HG02970 (cell line): ENCODE measurements around the gene BRAT1.
"Not testable (repeated sequence)": the region's sequence is repeated elsewhere in the genome, so short reads cannot be mapped to it uniquely, and the experiment has no call there.

Experiments used
- ATAC-seq: cut with Tn5 transposase; IDR thresholded peaks from one replicate; pipeline ENCODE4 v1.9.1; 2021; ENCODE audit warnings: mild to moderate bottlenecking, moderate library complexity, moderate number of reproducible peaks; ENCODE audit not compliant: unreplicated experiment, low FRiP score

Gene BRAT1

GRCh38 chr7:2566348-2566889 is 11.1 kb upstream of the BRAT1 start:
- ATAC-seq: no peak

DNA sequence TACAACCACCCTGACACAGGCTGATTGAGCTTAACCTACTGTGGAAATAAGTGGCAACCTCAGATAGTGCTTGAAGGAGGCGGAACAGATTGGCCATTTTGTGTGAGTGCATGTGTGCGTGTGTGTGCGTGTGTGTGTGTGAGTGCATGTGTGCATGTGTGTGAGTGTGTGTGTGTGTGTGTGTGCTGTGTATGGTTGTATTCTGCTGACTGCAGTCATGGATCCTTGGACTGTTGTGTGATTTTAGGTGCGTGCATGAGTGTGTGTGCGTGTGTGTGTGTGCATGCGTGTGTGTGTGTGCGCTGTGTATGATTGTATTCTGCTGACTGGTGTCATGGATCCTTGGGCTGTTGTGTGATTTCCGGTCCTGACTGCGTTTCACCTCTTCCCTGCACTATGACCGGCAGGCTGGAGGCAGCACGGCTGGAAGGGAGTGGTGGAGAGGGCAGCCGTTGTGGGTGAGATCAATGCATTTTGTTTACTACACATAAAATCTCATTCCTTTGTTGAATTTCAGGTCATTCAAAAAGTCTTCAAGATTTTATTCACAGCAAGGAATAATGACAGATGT is 9.7 kb upstream of the BRAT1 start:
- no peak for ATAC-seq

GRCh38 chr7:2563955-2564354 is 8.6 kb upstream of the BRAT1 start:
- not testable (repeated sequence) for ATAC-seq

GRCh38 chr7:2559283-2559950 is 4.1 kb upstream of the BRAT1 start:
- peak; percentile 8 for ATAC-seq

DNA sequence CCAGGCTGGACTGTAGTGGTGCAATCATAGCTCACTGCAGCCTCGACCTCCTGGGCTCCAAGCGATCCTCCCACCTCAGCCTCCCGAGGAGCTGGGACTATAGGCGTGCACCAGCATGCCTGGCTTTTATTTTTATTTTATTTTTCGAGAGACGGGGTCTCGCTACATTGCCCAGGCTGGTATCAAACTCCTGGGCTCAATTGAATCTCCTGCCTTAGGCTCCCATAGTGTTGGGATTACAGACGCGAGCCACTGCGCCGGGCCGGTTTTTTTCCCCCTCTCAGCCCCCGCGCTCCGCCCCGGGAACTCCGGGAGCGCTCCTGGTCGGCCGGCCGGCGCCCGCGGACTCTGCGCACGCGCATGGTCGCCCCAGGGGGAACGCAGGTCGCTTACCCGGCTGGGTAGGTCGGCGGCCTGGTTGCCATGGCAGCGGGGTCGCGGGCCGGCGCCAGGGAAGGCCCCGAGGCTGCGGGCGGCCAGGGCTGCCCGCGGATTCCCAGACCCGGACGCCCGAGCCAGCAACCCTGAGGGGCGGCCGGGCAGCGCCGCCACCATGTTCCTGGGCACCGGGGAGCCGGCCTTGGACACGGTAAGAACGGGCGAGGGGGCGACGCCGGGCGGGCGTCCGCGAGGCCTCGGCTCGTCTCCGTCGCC is 3.4 kb upstream of the BRAT1 start, which contains the start of gene IQCE:
Gene IQCE (plus strand): TSS at position 351 of the 654 bp plus-strand sequence. CDS start 203 bp downstream, at position 554.
- peak; percentile 53 for ATAC-seq

GRCh38 chr7:2554661-2555111 is 638 bp downstream of the BRAT1 start:
- no peak for ATAC-seq

GRCh38 chr7:2553831-2554581 is 1.3 kb downstream of the BRAT1 start:
- no peak for ATAC-seq

DNA sequence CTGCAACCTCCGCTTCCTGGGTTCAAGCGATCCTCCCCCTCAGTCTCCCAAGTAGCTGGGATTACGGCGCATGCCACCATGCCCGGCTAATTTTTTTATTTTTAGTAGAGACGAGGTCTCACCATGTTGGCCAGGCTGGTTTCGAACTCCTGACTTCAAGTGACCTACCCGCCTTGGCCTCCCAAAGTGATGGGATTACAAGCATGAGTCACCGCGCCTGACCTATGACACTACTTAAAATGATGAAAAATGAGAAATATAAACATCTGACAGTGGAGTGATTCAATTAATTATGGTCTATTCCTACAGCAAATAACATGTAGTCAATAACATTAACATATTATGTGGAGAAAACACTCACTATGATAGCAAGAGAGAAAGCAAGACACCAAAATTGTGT is 2.2 kb downstream of the BRAT1 start:
- ATAC-seq: no peak

GRCh38 chr7:2551418-2551817 is 3.9 kb downstream of the BRAT1 start:
- ATAC-seq: no peak

DNA sequence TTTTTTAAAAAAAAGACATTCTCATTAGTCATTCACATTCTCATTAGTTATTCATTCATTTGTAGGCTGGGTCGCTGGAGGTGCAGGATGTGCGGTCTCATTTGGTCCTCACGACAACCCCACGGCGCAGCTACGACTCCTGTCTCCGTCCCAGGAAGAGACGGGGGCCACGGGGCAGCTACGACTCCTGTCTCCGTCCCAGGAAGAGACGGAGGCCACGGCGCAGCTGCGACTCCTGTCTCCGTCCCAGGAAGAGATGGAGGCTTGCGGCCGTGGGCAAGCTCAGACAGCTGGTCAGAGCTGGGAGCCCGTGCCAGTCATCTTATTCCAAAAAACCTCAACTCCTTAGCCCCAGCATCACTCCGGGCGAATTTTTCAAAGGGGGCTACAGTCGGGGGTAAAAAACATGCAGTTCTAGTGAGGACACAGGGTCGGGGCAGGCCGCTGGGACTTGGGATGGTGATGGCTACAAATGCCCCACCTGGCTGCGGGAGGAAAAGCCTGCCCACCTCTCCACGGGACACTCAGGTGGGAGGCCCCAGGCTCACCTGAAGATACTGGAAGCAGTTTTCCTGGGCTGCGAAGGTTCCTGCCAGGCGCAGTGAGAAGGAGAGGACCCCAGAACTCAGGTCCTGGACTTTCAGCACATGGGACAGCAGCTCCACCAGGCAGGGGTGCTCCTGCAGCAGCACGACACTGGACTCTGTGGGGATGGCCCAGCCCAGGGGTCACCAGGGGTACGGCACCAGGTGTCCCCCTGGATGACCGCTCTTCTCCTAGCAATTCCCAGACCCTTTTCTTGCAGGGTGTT is 8.3 kb downstream of the BRAT1 start:
- ATAC-seq: no peak

DNA sequence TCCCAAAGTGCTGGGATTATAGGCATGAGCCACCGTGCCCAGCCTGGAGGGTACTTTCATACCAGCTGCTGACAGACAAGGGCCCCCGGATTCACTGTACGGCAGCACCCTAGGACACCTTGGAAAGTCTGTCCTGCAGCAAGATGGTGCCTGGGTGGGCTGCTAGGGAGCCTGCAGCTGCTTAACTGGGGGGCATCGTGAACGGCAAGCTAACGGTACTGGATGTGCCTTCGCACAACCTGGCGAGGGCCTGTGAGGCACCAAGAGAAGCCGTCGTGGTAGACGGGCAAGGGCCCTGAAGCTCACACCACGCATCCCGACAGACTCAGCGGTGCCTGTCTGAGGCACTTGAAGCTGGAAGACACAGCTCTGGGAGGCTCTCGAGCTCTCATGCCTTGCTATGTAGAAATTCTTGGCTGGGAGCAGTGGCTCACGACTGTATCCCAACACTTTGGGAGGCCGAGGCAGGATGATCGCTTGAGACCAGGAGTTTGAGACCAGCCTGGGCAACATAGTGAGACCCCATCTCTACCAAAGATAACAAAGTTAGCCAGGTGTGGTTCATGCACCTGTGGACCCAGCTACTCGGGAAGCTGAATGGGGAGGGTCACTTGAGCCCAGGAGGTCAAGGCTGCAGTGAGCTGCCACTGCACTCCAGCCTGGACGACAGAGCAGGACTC is 9.4 kb downstream of the BRAT1 start:
- ATAC-seq: no peak

DNA sequence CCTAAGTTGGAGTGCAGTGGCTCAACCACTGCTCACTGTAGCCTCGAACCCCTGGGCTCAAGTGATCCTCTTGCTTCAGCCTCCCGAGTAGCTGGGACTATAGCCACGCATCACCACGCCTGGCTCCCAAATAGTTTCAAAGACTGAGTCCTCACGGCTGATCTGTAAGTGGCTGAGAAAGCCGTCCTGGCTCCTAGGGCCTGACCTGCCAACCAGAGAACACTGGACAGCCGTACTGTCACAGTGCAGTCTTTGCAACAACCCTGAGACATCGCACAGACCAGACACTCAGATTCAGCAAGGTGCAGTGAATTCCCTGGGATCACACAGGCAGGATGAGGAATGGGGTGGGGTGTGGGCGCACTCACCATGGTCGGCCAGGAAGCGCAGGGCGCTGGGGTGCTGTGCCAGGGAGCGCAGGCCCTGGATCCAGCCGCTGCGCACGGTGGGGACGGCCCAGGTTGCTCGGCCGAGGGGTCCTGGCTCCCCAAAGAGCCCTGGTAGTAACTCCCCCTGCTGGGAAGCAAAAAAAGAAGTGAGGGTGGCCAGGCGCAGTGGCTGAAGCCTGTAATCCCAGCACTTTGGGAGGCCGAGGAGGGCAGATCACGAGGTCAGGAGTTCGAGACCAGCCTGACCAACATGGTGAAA is 10.7 kb downstream of the BRAT1 start:
- ATAC-seq: no peak

GRCh38 chr7:2542916-2543871 is 12.1 kb downstream of the BRAT1 start:
- ATAC-seq: no peak

- no peak for ATAC-seq
These were observed 13.1 kb downstream of the BRAT1 start for GRCh38 chr7:2542011-2542915.

DNA sequence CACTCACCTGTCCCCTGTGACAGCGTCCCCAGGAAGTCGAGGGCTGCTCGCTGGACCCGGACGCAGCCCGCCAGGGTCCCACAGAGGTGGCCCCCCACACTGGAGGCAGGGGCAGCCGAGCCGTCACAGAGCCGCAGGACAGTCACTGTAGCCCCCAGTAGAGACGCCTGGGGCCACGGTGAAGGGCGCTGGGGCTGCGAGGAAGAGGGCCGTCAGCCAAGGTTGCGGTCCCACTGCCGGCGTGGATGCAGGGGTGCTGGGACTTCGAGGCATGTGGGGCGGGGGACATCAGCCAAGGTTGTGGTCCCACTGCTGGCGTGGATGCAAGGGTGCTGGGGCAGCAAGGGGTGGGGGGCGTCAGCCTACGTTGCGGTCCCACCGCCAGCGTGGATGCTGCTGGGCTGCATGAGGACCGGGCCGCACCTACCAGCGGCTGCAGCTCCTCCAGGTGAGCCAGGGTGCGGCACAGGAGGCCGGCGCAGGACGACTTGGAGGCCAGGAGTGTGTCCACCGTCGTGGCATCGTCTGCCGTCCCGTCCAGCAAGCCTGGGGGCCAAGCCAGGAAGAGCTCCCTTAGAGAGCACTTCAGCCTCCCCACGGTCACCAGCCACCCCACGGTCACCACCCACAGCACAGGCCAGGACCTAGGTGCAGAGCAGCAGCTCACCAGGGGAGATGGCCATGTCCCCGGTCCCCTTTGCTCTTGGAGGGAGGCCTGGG is 13.9 kb downstream of the BRAT1 start:
- no peak for ATAC-seq

GRCh38 chr7:2540641-2541051 is 14.7 kb downstream of the BRAT1 start:
- ATAC-seq: no peak
